HFF-Myc (cell line): ENCODE data around the gene ZCCHC8.

Experiments
- DNase-seq: peaks from one replicate; pipeline ENCODE4 v3.0.0-alpha.2; 2011; ENCODE audit warnings: low read depth; ENCODE audit errors: extremely low read depth
- H3K4me3 ChIP-seq: replicated peaks from 2 replicates; pipeline ENCODE4 v1.5.1; 2011; ENCODE audit warnings: low read depth, mild to moderate bottlenecking, control low read depth, low read length
- CTCF ChIP-seq: IDR thresholded peaks from 2 replicates; pipeline ENCODE4 v1.5.1; 2012; ENCODE audit warnings: mild to moderate bottlenecking, low read depth, low read length, control low read depth; ENCODE audit errors: missing control alignments

ZCCHC8 gene

GRCh38 chr12:122500685-122501488, at the start of gene ZCCHC8:
ZCCHC8 (minus strand) TSS chr12:122500932; CDS start chr12:122500840, 92 bp downstream.
- peak within 1 kb of the TSS; percentile 72 for H3K4me3 ChIP-seq
- TF ChIP-seq CTCF, result no peak

GRCh38 chr12:122547330-122547729, 46.6 kb upstream of the ZCCHC8 start:
- DNase-seq, result no peak
- no peak for TF ChIP-seq CTCF
- H3K4me3 ChIP-seq, result no peak overlapping the region

More at GRCh38 chr12:122500685-122501488, at the start of gene ZCCHC8:
- DNase-seq, result peak; percentile 94

GRCh38 chr12:122545855-122546254, 45.1 kb upstream of the ZCCHC8 start:
- DNase-seq, result no peak

GRCh38 chr12:122544537-122544936, 43.8 kb upstream of the ZCCHC8 start:
- TF ChIP-seq CTCF, result no peak
- DNase-seq, result no peak
- H3K4me3 ChIP-seq, result no peak overlapping the region

More at GRCh38 chr12:122545855-122546254, 45.1 kb upstream of the ZCCHC8 start:
- TF ChIP-seq CTCF, result no peak
- H3K4me3 ChIP-seq, result no peak overlapping the region

- TF ChIP-seq CTCF, result no peak
- no peak for DNase-seq
Measured at GRCh38 chr12:122538496-122538895, 37.8 kb upstream of the ZCCHC8 start.

GRCh38 chr12:122537021-122537420, 36.3 kb upstream of the ZCCHC8 start:
- TF ChIP-seq CTCF, result no peak
- no peak overlapping the region for H3K4me3 ChIP-seq
- DNase-seq, result no peak

More at GRCh38 chr12:122538496-122538895, 37.8 kb upstream of the ZCCHC8 start:
- no peak overlapping the region for H3K4me3 ChIP-seq
